ENCODE results near the gene AP3B1.
"Not testable (repeated sequence)": the region's sequence is repeated elsewhere in the genome, so short reads cannot be mapped to it uniquely, and the experiment has no call there.

The AP3B1 gene

GRCh38 chr5:78133423-78133822, 161.1 kb downstream of the AP3B1 start:
- DNase-seq = no peak

GRCh38 chr5:78132507-78132906, 162.0 kb downstream of the AP3B1 start:
- DNase-seq = peak; percentile 35

- peak; percentile 92 for DNase-seq
Observed at GRCh38 chr5:78129597-78129996, 164.9 kb downstream of the AP3B1 start.

GRCh38 chr5:78127875-78128274, 166.6 kb downstream of the AP3B1 start:
- peak; percentile 68 for DNase-seq

- peak; percentile 58 for DNase-seq
Observed at GRCh38 chr5:78126536-78126935, 168.0 kb downstream of the AP3B1 start.

- DNase-seq = no peak
Observed at GRCh38 chr5:78116167-78116566, 178.3 kb downstream of the AP3B1 start.

- DNase-seq = peak; percentile 18
Observed at GRCh38 chr5:78113689-78114264, 180.7 kb downstream of the AP3B1 start.

- peak; percentile 54 for DNase-seq
Observed at GRCh38 chr5:78112931-78113330, 181.6 kb downstream of the AP3B1 start.

GRCh38 chr5:78109891-78110324, 184.6 kb downstream of the AP3B1 start:
- DNase-seq = no peak

GRCh38 chr5:78108564-78108963, 185.9 kb downstream of the AP3B1 start:
- no peak for DNase-seq

- peak; percentile 60 for DNase-seq
Observed at GRCh38 chr5:78103232-78103918, 191.1 kb downstream of the AP3B1 start.

- DNase-seq = peak; percentile 23
Observed at GRCh38 chr5:78102500-78102899, 192.0 kb downstream of the AP3B1 start.

GRCh38 chr5:78095125-78095524, 199.4 kb downstream of the AP3B1 start:
- DNase-seq = no peak

GRCh38 chr5:78090002-78090401, 204.5 kb downstream of the AP3B1 start:
- no peak for DNase-seq

GRCh38 chr5:78078858-78079257, 215.6 kb downstream of the AP3B1 start:
- DNase-seq = no peak

GRCh38 chr5:78077369-78078068, 217.0 kb downstream of the AP3B1 start:
- DNase-seq = no peak

- peak; percentile 57 for DNase-seq
Observed at GRCh38 chr5:78076351-78076750, 218.1 kb downstream of the AP3B1 start.

- DNase-seq = no peak
Observed at GRCh38 chr5:78075301-78075700, 219.2 kb downstream of the AP3B1 start.

- DNase-seq = not testable (repeated sequence)
Observed at GRCh38 chr5:78070691-78071090, 223.8 kb downstream of the AP3B1 start.

GRCh38 chr5:78067581-78067980, 226.9 kb downstream of the AP3B1 start:
- DNase-seq = not testable (repeated sequence)

- DNase-seq = not testable (repeated sequence)
Observed at GRCh38 chr5:78066722-78067121, 227.8 kb downstream of the AP3B1 start.

GRCh38 chr5:78065663-78066062, 228.8 kb downstream of the AP3B1 start:
- peak; percentile 40 for DNase-seq

GRCh38 chr5:78064941-78065472, 229.5 kb downstream of the AP3B1 start:
- peak; percentile 9 for DNase-seq

GRCh38 chr5:78063495-78063894, 231.0 kb downstream of the AP3B1 start:
- no peak for DNase-seq
